Measurements from ENCODE around the gene PCDHGC5. TPM values are rescaled to one million over a fixed set of nuclear protein-coding genes. Genes with fewer than 3 reads are reported as not detected.
A peak's percentile ranks its signal among the peaks of the same experiment; 100 is the strongest.

Gene PCDHGC5
- polyA plus RNA-seq (ENCODE audit: insufficient read length): 0.78 TPM

GRCh38 chr5:141488591-141489561 lies at the start of gene PCDHGC5:
TSS of gene PCDHGC5 (plus strand) at chr5:141489081. CDS start at chr5:141489241, 160 bp downstream.
- no peak for DNase-seq (ENCODE audit: low read depth)

- DNase-seq (ENCODE audit: low read depth): no peak
Measured at GRCh38 chr5:141439411-141440141, 49.3 kb upstream of the PCDHGC5 start.

- no peak for DNase-seq (ENCODE audit: low read depth)
Measured at GRCh38 chr5:141440341-141440740, 48.5 kb upstream of the PCDHGC5 start.

- no peak for DNase-seq (ENCODE audit: low read depth)
Measured at GRCh38 chr5:141441571-141442170, 47.2 kb upstream of the PCDHGC5 start.

- no peak for DNase-seq (ENCODE audit: low read depth)
Measured at GRCh38 chr5:141465351-141465750, 23.5 kb upstream of the PCDHGC5 start.

GRCh38 chr5:141475625-141476131 lies 13.2 kb upstream of the PCDHGC5 start, which contains the start of gene PCDHGC3:
TSS of gene PCDHGC3 (plus strand) at chr5:141475966. CDS start at chr5:141476117, 151 bp downstream.
- DNase-seq (ENCODE audit: low read depth): peak; percentile 83

- DNase-seq (ENCODE audit: low read depth): peak; percentile 70
Measured at GRCh38 chr5:141476132-141476911, 12.6 kb upstream of the PCDHGC5 start.

GRCh38 chr5:141477044-141477575 lies 11.8 kb upstream of the PCDHGC5 start:
- DNase-seq (ENCODE audit: low read depth): no peak

GRCh38 chr5:141477815-141478214 lies 11.1 kb upstream of the PCDHGC5 start:
- no peak for DNase-seq (ENCODE audit: low read depth)

GRCh38 chr5:141478321-141478945 lies 10.4 kb upstream of the PCDHGC5 start:
- DNase-seq (ENCODE audit: low read depth): no peak

- no peak for DNase-seq (ENCODE audit: low read depth)
Measured at GRCh38 chr5:141479776-141480175, 9.1 kb upstream of the PCDHGC5 start.

- DNase-seq (ENCODE audit: low read depth): no peak
Measured at GRCh38 chr5:141483902-141484301, 5.0 kb upstream of the PCDHGC5 start.

- no peak for DNase-seq (ENCODE audit: low read depth)
Measured at GRCh38 chr5:141484310-141484640, 4.6 kb upstream of the PCDHGC5 start.

GRCh38 chr5:141484641-141485311 lies 4.1 kb upstream of the PCDHGC5 start, which contains the start of gene PCDHGC4:
TSS of gene PCDHGC4 (plus strand) at chr5:141485030. CDS start at chr5:141485174, 144 bp downstream.
- DNase-seq (ENCODE audit: low read depth): no peak

GRCh38 chr5:141485321-141486055 lies 3.4 kb upstream of the PCDHGC5 start:
- DNase-seq (ENCODE audit: low read depth): no peak

GRCh38 chr5:141486091-141486490 lies 2.8 kb upstream of the PCDHGC5 start:
- no peak for DNase-seq (ENCODE audit: low read depth)

GRCh38 chr5:141487131-141487530 lies 1.8 kb upstream of the PCDHGC5 start:
- DNase-seq (ENCODE audit: low read depth): no peak

- no peak for DNase-seq (ENCODE audit: low read depth)
Measured at GRCh38 chr5:141489841-141490240, 960 bp downstream of the PCDHGC5 start.

- no peak for DNase-seq (ENCODE audit: low read depth)
Measured at GRCh38 chr5:141490271-141490670, 1.4 kb downstream of the PCDHGC5 start.

All from forelimb muscle (tissue), 1 donor.